ENCODE measurements around the gene PDSS2.
A peak's percentile ranks its signal among the peaks of the same experiment; 100 is the strongest.

The PDSS2 gene

DNA sequence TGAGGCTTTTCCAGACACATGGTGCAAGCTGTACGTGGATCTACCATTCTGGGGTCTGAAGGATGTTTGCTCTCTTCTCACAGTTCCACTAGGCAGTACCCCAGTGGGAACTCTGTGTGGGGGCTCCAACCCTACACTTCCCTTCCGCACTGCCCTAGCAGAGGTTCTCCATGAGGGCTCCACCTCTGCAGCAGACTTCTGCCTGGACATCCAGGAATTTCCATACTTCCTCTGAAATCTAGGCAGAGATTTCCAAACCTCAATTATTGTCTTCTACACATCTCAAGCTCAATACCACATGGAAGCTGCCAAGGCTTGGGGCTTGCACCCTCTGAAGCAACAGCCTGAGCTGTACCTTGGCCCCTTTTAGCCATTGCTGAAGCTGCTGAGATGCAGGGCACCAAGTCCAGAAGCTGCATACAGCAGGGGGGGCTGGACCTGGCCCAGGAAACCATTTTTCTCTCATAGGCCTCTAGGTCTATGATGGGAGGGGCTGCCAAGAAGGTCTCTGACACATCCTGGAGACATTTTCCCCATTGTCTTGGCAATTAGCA lies 11.6 kb downstream of the PDSS2 start:
- peak in 1 of 2 experiments; percentile 4 for DNase-seq
- no peak for TF ChIP-seq POLR2A (IDR thresholded peaks at IDR 0.05; ENCODE audit: low read length)

- DNase-seq: no peak
- TF ChIP-seq POLR2A (IDR thresholded peaks at IDR 0.05; ENCODE audit: low read length) (no peak), GATA1 (IDR thresholded peaks at IDR 0.05; ENCODE audit: low read depth, low read length) (no peak)
These were observed 15.1 kb downstream of the PDSS2 start for GRCh38 chr6:107444277-107444676.

DNA sequence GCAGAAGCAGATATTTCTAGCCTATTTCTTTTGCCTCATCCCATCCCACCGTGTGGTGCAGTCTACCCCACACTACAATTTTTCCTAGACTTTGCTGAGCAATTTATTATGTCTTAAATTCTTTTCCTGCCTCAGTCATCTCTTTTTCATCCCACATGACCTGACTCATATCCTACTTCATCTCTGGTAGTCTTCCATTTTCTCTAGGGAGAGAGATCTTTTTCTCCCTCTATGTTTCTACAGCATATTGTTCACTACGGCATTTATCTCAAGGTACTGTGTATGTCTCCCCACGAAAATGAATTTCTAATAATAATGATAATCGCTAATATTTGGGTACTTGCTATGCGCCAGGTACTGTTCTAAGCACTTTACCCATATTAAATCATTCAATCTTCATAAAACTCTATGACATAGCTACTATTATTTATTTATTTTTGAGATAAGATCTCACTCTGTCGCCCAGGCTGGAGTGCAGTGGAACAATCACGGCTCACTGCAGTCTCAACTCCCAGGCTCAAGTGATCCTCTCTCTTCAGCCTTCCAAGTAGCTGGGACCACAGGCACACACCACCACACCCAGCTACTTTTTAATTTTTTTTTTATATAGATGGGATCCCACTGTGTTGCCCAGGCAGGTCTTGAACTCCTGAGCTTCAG lies 15.6 kb downstream of the PDSS2 start:
- DNase-seq: no peak
- no peak for TF ChIP-seq GATA1 (IDR thresholded peaks at IDR 0.05; ENCODE audit: low read depth, low read length)
- TF ChIP-seq POLR2A (IDR thresholded peaks at IDR 0.05; ENCODE audit: low read length): no peak

- no peak for DNase-seq
- TF ChIP-seq GATA1 (IDR thresholded peaks at IDR 0.05; ENCODE audit: low read depth, low read length): no peak
- no peak for TF ChIP-seq POLR2A (IDR thresholded peaks at IDR 0.05; ENCODE audit: low read length)
These were observed 16.3 kb downstream of the PDSS2 start for GRCh38 chr6:107442938-107443607.

- TF ChIP-seq POLR2A (IDR thresholded peaks at IDR 0.05; ENCODE audit: low read length): no peak
- no peak for TF ChIP-seq GATA1 (IDR thresholded peaks at IDR 0.05; ENCODE audit: low read depth, low read length)
- DNase-seq: no peak
These were observed 17.7 kb downstream of the PDSS2 start for GRCh38 chr6:107441682-107442081.

- no peak for DNase-seq
- TF ChIP-seq GATA1 (IDR thresholded peaks at IDR 0.05; ENCODE audit: low read depth, low read length): no peak
- no peak for TF ChIP-seq POLR2A (IDR thresholded peaks at IDR 0.05; ENCODE audit: low read length)
These were observed 18.4 kb downstream of the PDSS2 start for GRCh38 chr6:107440936-107441335.

DNA sequence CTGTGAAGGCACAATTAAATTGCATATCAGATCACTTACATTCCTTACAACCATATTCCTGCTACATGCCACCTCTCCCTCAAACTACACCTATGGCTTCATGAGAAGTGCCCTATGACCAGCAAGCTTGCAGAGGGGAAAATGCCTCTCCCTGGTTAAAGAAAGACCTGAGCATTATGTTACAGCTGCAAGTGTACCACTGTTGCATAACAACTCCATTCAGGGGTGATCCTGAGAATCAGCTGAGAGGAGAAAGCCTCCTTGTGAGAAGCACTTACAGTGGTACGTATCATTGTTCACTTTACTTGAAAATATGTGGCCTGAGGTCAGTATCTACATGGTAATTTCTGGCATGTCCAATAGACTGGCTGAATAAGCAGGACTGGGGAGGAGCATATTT lies 20.0 kb downstream of the PDSS2 start:
- no peak for DNase-seq
- TF ChIP-seq GATA1 (IDR thresholded peaks at IDR 0.05; ENCODE audit: low read depth, low read length) (no peak), POLR2A (IDR thresholded peaks at IDR 0.05; ENCODE audit: low read length) (no peak)

DNA sequence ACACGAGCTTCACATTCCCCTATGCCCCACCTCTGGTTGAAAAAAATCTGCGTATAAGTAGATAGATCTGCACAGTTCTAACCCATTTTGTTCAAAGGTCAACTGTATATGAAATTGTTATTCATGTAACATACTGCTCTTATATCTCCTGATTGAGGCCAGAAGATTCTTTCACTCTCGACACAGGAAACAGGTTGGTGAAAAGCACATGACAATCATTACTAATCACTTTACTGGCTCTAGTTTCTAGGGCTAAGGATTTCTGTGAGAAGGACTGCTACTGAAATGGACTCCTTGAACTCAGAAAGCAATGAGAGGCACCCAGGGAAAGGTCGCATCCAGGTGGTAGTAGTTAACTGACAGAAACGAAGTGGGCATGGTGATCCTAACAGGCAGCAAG lies 21.7 kb downstream of the PDSS2 start:
- no peak for DNase-seq
- no peak for TF ChIP-seq GATA1 (IDR thresholded peaks at IDR 0.05; ENCODE audit: low read depth, low read length)
- no peak for TF ChIP-seq POLR2A (IDR thresholded peaks at IDR 0.05; ENCODE audit: low read length)

DNA sequence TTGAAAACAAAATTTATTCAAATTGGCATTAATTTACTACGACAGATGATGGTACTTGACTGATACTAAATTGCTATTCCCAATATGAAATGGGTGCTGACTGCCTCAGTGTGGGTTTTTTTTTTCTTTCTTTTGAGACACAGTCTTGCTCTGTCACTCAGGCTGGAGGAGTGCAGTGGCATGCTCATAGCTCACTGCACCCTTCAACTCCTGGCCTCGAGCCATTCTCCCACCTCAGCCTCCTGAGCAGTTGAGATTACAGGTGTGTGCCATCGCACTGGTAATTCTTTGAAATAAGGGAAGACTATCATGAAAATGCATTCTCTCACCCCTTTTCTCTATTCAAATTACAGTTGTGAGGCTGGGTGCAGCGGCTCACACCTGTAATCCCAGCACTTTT lies 22.5 kb downstream of the PDSS2 start:
- no peak for TF ChIP-seq POLR2A (IDR thresholded peaks at IDR 0.05; ENCODE audit: low read length)

GRCh38 chr6:107435798-107436197 lies 23.6 kb downstream of the PDSS2 start:
- no peak for TF ChIP-seq GATA1 (IDR thresholded peaks at IDR 0.05; ENCODE audit: low read depth, low read length)
- no peak for TF ChIP-seq POLR2A (IDR thresholded peaks at IDR 0.05; ENCODE audit: low read length)

More for the DNA sequence above, 22.5 kb downstream of the PDSS2 start:
- no peak for DNase-seq

DNA sequence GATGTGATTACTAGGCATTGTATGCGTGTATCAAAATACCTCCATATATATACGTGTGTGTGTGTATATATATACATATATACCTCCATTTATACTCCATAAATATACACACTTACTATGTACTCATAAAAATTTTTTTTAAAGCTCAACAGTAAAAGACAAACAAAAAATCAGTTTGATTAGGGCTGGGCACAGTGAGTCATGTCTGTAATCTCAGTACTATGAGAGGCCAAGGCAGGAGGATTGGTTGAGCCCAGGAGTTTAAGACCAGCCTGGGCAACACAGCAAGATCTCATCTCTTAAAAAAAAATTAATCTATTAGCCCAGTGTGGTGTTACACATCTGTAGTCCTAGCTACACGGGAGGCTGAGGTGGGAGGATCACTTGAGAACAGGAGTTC lies 24.6 kb downstream of the PDSS2 start:
- no peak for DNase-seq
- TF ChIP-seq POLR2A (IDR thresholded peaks at IDR 0.05; ENCODE audit: low read length) (no peak), GATA1 (IDR thresholded peaks at IDR 0.05; ENCODE audit: low read depth, low read length) (no peak)

More at GRCh38 chr6:107435798-107436197, 23.6 kb downstream of the PDSS2 start:
- DNase-seq: no peak

- DNase-seq: peak in 1 of 2 experiments; percentile 7
These were observed 33.4 kb downstream of the PDSS2 start for GRCh38 chr6:107425951-107426350.

GRCh38 chr6:107423474-107423990 lies 35.8 kb downstream of the PDSS2 start:
- DNase-seq: no peak
- TF ChIP-seq GATA1 (IDR thresholded peaks at IDR 0.05; ENCODE audit: low read depth, low read length) (no peak), POLR2A (IDR thresholded peaks at IDR 0.05; ENCODE audit: low read length) (no peak)

GRCh38 chr6:107421696-107422256 lies 37.6 kb downstream of the PDSS2 start:
- no peak for DNase-seq
- no peak for TF ChIP-seq POLR2A (IDR thresholded peaks at IDR 0.05; ENCODE audit: low read length)
- TF ChIP-seq GATA1 (IDR thresholded peaks at IDR 0.05; ENCODE audit: low read depth, low read length): no peak
